GM18502 (cell line): ENCODE measurements around the gene DNAJB2.
"Not testable (repeated sequence)": the region's sequence is repeated elsewhere in the genome, so short reads cannot be mapped to it uniquely, and the experiment has no call there.

Source experiments
- ATAC-seq: cut with Tn5 transposase; IDR thresholded peaks from one replicate; pipeline ENCODE4 v1.9.1; 2021; ENCODE audit warnings: mild to moderate bottlenecking; ENCODE audit not compliant: unreplicated experiment, poor library complexity

DNAJB2 gene

GRCh38 chr2:219254590-219255201 is 24.5 kb upstream of the DNAJB2 start:
- peak; percentile 30 for ATAC-seq

DNA sequence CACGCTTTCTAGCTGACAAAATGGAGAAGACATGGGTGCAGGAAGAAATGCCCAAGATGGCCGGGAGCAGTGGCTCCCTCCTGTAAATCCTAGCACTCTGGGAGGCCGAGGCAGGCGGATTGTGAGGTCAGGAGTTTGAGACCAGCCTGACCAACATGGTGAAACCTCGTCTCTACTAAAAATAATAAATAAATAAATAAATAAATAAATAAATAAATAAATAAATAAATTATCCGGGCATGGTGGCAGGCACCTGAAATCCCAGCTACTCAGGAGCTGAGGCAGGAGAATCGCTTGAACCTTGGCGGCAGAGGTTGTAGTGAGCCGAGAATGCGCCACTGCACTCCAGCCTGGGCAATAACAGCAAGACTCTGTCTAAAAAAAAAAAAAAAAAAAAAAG is 20.2 kb upstream of the DNAJB2 start:
- not testable (repeated sequence) for ATAC-seq

- no peak for ATAC-seq
These were observed 17.9 kb upstream of the DNAJB2 start for GRCh38 chr2:219261024-219261855.

- no peak for ATAC-seq
These were observed 12.9 kb upstream of the DNAJB2 start for GRCh38 chr2:219266232-219266631.

DNA sequence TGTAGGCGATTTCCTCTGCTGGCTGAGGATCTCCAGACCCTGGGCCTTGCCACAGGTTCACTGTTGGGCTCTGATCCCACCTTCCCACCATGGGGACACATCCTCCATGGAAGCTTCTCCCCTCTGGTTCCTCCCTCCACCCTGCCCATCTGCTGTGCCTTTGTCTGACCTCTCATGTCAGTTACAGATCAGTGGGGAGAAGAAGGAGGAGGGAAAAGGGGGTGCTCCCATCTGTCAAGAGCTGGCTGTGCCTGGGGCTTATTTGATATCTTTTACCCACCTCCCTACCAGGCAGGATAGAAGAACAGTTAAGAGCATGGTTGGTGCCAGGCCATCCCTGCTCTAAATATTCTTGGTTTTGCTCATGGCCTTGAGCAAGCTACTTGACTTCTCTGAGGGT is 12.3 kb upstream of the DNAJB2 start:
- ATAC-seq, result no peak

- no peak for ATAC-seq
These were observed 10.9 kb upstream of the DNAJB2 start for GRCh38 chr2:219268294-219268693.

GRCh38 chr2:219269362-219270054 is 9.7 kb upstream of the DNAJB2 start:
- ATAC-seq, result no peak

DNA sequence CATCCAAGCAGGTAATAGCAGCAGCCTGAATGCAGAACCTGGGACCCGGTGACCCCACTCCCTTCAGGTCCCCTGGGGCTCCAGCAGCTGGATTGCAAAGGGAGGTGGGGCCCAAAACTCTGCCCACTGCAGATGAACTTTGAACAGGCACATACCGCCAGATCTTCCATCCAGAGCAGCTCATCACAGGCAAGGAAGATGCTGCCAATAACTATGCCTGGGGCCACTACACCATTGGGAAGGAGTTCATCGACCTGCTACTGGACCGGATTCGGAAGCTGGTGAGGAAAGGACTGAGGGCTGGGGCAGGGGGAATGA is 9.2 kb upstream of the DNAJB2 start:
- ATAC-seq, result no peak

DNA sequence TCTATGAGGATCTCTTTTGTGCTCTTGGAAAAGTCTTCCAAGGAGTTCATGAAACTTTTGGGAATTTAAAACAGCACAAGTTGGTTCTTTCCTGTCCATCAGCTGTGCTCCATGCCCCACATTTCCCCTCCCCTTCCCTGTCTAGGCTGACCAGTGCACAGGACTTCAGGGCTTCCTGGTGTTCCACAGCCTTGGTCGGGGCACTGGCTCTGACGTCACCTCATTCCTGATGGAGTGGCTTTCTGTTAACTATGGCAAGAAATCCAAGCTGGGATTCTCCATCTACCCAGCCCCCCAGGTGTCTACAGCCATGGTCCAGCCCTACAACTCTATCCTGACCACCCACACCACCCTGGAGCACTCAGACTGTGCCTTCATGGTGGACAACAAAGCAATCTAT is 8.1 kb upstream of the DNAJB2 start:
- ATAC-seq, result no peak

- ATAC-seq, result no peak
These were observed 6.8 kb upstream of the DNAJB2 start for GRCh38 chr2:219272356-219272755.

DNA sequence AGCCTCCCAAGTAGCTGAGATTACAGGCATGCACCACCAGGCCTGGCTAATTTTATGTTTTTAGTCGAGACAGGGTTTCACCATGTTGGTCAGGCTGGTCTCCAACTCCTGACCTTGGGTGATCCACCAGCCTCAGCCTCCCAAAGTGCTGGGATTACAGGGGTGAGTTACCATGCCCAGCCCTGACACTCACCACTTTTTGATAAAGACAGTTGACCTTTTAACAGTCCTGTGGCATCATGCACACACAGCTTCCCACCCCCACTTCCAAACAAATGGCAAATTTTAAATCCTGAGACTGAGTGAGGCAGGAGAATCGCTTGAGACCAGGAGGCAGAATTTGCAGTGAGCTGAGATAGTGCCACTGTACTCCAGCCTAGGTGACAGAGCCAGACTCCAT is 6.2 kb upstream of the DNAJB2 start:
- ATAC-seq, result no peak

DNA sequence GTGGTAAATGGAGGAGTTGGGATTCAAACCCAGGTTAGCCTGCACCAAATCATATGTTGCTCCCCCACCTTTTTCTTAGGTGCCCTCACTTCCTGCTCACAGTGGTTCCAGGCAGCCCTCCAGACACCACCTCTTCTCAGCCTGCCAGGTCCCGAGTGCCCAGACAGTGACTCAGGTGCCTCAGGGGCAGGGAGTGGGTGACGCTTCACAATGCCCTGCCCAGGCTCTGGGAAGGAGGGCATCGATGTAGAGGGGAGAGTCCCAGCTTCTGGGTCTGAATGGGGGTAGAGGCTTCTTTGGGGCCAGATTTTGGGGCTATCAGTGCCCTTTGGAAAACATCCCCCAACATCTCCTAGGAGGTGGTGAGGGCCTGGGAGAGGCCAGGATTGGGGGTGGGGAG is 5.2 kb upstream of the DNAJB2 start:
- ATAC-seq, result no peak

GRCh38 chr2:219274361-219274921 is 4.7 kb upstream of the DNAJB2 start:
- ATAC-seq, result no peak

DNA sequence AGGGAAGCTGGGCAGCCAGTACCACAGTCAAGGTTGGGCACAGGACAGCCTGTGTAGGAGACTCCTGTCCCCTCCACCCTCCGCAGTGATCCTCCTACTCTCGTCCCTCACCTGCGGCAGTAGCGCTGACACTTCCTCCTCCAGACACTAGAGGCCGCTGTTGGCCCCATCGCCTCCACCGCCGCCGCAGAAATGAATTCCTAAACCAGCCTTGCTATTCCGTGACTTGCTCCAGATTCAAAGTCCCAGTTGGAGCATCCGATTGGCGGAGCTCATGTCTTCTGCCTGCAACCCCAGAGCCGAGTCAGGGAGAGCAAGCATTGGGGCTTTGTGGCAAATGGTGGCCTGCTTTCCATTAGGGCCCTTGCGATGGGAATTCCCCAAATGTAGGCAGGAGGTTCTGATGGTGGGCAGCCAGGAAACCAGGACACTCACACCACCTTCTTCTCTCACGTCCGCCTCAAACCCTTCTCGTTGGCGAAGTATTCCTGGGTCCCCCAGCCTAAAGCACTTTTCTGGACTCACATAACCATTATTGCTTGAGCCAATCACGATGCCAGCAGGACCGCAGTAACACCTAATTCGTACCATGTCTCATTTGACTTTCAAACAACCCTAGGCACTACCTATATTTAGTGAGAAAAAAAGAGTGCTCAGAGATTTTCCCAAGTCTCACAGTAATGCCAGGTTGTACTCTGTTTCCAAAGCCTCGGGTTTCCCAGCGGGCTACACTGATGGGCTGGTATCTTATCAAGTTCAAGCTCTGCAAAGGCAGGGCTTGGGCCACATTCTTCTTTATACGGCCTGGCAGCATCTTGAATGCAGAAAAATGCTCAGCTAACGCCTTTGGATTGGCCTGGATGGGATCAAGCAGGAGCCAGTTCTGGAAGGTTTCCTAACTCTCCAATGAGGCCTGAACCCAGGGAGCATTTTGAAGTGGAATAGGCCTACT is 1.2 kb upstream of the DNAJB2 start:
- ATAC-seq, result no peak

- ATAC-seq, result no peak
These were observed 463 bp upstream of the DNAJB2 start for GRCh38 chr2:219278655-219279150.

DNA sequence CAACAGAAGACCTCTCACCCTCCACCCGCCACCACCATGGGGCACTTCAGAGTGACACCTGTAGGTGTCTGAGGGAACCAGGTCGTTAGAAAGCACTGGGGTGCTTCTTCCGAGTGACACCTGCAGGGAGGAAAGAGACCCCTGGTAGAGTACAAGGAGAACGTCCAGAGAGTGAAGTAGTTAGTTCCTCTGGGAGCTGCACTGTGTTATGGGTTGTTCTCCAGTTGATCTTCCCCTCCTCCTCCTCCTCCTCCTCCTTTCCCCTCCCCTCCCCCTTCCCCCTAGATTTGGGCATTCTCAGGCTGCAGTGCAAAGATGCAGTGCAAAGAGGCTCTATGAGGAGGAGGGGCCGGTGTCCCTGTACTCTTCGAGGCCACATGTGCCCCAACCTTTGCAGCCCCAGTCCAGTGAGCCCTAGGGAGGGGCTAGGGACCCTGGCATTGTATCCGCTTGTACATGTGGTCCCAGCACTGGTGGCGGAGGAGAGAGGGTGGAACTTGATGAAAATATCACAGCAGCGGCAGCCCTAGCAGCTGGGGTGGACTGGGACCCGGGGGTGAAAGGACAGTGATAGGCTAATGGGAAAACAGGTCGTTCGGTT is 850 bp downstream of the DNAJB2 start:
- ATAC-seq, result no peak

DNA sequence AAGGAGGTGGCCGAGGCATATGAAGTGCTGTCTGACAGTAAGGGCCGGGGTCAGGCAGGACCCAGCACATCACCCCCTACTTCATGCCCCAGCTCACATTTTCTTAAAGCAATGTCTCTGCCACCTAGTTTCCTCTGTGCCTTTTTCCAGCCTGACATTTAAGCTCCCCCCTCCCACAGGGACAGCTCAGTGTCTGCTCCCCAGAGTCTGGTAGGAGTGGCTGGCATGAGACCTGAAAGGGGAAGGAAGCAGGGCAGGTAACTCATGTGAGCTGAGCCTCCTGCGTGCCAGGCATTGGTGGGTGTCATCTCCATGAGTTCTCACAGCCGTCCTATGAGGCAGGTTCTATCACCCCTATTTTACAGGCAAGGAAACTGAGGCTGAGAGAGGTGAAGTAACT is 1.5 kb downstream of the DNAJB2 start:
- no peak for ATAC-seq

- no peak for ATAC-seq
These were observed 2.4 kb downstream of the DNAJB2 start for GRCh38 chr2:219281588-219281987.

- no peak for ATAC-seq
These were observed 3.2 kb downstream of the DNAJB2 start for GRCh38 chr2:219282375-219282774.
